Ishikawa (cell line): ENCODE results near the gene MRTFB.

Source experiments
- CEBPB ChIP-seq: IDR thresholded peaks from 2 replicates; pipeline ENCODE4 v1.6.1; 2012
- EP300 ChIP-seq: IDR thresholded peaks from 2 replicates; pipeline ENCODE4 v1.6.1; 2012; ENCODE audit warnings: borderline replicate concordance
- TEAD4 ChIP-seq: IDR thresholded peaks from 2 replicates; pipeline ENCODE4 v1.6.1; 2012
- YY1 ChIP-seq: IDR thresholded peaks from 2 replicates; pipeline ENCODE4 v1.6.1; 2012; ENCODE audit warnings: low read depth

DNA sequence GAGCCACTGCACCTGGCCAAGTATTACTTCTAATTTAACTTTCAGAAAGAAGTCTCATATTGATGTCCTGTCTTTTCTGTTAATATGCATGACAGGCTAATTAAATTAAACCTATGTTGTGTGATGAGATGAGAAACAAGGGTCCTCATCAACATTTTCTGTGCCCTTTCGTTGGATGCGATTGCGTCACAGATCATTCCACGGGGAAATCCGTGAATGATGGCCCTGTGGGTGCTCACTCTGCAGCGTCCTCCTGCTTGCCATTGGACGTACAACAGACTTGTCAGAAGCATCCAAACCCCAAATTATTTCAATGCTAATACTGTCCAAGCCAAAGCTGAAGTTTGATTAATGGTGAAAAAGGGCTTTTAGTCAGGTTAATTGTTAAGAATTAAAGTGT is 197.0 kb downstream of the MRTFB start:
- no peak for TF ChIP-seq EP300
- TF ChIP-seq CEBPB, result no peak
- TF ChIP-seq TEAD4, result no peak
- TF ChIP-seq YY1, result no peak
